DMS114 treated with DMSO at 0.1 percent for 48 hours (cell line): ENCODE data around the gene CX3CL1.

Experiments
- DNase-seq: peaks from one replicate; lab custom pipeline; 2025; ENCODE audit not compliant: unreplicated experiment; lab: John Stamatoyannopoulos, UW

The CX3CL1 gene

DNA sequence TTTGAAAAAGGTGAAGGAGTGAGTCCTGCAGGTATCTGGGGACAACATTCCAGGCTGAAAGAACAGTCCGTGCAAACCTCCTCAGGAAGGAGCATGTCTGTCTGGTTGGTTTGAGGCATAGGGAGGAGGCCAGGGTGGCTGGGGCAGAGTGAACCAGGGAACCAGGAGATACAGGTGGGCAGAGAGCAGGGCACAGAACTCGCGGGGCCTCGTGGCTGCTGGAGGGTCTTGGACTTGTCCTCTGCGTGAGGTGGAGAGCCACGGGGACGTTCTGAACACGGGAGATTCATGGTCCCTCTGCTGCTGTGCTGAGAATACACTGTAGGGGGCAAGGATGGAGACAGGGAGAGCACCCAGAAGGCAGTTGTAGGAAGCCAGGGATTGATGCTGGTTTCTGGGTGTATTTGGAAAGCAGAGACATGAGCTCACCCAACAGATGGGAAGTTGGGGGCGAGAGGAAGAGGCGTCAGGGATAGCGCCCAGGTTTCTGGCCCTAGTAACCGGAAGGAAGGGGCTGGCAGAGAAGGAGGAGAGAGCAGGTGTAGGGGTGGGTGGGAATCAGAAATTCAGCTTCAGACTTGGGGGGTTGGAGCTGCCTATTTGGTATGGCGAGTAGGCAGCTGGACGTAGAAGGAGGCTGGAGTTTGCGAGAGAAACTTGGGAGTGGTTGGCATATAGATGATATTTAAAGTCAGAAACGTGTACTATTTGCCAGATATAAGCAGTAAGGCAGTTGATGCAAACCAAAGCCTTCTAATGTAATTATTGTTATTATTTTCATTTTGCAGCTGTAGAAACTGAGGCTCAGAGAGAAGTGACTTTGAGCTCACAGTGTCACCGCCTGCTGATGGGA is 31.9 kb downstream of the CX3CL1 start, which contains the start of gene CCL17:
Gene CCL17, plus strand, starts transcription at position 803 of the 853 bp plus-strand sequence. CDS start 9,166 bp downstream, outside the sequence.
- no peak for DNase-seq

DNA sequence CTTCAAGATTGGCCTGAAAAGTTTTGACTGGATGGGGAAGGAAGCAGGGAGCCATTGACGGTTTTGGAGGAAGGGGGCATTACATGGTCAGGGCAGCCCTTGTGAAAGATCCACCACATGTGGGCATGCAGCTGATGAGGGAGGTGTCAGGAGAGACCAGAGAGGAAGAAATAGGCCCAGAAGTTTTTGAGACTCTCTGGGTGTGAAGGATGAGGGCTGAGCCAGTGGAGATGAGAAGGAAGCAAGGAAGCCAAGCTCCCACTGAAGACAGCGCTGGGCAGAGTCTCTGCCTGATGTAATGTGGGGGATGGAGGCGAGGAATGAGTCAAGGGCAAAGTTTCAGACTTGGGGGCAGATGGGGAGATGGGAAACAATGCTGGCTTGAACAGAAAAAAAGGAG is 32.8 kb downstream of the CX3CL1 start:
- DNase-seq = no peak

DNA sequence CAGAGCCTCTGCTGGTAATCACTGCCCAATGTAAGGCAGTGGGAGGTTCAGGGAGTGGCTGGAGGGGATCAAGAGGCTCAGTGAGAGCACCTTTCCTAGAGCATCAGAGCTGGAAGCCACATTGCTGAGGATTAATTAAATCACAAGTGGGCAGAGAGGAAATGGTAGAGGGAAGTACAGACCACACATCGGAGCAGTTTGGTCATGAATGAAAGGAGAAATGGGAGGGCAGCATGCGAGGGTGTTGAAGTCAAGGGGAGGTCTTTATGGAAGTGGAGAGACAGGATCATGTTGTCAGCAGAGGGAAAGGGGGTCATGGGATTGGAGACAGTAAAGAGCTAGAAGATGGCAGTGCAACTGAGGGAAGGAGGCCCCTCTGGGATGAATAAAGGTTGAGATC is 34.6 kb downstream of the CX3CL1 start:
- DNase-seq = no peak

DNA sequence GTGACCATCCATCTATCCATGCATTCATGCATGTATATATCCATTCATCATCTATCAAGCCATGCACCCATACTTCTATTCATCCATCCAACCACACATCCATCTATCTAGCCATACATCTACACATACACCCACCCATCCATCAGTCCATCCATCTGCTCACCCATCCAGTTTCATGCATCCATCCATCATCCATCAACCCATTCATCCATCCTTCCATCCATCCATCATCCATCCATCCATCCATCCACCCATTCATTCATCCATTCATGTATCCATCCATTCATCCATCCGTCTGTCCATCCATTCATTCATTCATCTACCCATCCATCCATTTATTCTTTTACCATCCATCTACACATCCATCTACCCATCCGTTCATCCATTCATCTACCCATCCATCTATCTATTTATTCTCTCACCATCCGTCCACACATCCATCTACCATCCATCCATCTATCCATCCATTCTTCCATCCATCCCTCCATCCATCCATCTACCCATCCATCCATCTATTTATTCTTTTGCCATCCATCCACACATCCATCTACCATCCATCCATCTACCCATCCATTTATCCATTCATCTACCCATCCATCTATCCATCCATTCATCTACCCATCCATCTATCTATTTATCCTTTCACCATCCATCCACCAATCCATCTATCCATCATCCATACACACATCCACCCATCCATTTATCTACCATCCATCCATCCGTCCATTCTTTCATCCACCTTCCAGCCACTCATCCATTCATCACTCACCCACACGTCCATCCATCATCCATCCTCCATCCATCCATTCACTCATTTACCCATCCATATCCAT is 35.4 kb downstream of the CX3CL1 start:
- DNase-seq = no peak

DNA sequence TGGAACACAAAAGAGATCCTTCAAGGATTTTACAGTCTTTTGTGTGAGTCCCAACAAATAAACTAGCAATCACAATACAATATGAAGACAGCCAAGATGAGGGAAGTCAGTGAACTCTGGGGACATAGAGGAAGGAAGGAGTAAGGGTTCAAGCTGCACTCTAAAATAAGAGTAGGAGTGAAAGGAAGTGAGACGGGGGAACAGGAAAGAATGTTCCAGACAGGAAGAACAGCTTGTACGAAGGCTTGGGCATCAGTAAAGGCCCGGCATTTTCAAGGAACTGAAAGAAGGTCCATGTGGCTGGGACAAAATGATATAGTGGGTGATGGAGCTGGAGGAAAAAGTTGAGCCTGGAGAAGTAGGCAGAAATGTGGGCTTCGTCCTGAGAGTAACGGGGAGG is 36.8 kb downstream of the CX3CL1 start:
- DNase-seq = no peak

DNA sequence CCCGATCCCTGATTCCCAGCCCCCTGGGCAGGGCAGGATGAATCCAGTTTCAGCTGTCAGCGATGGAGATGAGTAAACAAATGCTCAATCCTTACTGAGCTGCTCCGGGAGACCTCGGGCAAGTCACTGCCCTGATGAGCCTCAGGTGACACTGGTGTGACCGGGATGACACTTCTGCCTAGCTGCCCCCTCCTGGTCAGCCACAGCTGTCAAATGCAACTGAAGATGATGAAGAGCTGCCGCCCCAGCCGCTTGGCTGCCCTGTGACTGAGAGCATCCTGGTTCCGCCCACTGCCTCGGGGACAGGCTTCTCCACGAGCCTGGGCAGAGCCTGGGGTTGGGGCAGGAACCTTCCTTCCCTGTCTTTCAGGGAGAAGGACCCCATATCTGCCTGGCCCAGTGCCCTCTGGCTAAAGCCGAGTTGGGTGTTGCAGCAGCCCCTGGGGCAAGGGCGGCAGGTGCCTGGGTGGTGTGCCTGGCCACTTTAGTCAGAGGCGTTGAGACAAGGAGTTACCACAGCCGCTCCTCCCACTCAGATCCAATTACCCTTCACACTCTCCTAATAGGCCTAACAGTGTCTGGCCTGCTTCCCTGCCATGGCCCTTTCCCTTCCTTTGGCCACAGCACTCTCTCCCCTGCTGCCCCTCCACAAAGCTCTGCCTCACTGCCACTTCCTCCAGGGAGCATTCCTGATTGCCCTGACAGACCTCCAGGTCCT is 37.7 kb downstream of the CX3CL1 start:
- DNase-seq = no peak

DNA sequence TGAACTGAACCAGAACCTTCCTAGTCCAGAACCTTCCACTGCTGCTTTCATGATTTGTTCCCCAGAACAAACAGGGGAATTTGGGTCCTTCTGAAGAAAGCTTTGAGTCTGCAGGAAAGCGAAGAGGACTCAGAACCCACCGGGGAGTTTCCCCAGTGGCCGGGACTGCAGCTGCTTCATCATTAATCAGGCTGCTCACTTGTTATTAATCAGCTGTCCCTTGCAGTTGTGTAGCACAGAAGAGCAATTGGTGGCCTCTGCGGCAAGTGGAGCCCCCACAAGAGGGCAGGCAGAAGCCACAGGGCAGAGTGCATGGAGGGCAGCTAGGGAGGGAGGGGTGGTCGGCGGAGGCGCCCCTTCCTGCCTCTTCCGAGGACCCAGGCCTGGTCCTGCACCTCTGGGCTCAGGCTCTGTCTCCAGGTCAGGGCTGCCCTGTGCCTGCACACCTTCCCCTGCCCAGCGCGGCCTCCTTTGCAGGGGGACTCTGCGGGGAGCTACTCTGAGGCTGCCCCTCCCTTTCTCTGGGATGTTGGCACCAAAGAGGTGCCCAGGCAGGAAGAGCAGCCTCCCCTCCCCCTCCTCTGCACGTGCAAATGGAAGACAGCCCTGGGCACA is 39.2 kb downstream of the CX3CL1 start:
- no peak for DNase-seq

DNA sequence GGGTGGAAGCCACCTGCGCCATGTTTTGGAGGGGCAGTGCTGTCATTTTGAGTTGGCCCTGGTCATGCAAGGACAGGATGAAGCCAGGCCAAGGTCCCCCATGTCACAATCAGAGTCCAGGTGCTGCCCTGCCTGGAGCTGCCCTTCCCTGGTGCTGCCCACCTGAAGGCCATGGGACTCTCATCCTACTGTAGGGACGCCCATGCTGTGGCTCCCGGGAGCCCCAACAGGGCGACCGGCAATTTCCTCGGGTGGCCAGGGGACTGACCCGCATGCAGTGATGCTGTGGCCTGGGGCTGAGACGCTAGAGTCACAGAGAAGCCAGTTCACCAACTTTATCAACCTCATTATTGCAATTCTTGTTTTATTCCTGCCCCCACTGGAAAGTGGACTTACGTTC is 40.3 kb downstream of the CX3CL1 start:
- DNase-seq = no peak

DNA sequence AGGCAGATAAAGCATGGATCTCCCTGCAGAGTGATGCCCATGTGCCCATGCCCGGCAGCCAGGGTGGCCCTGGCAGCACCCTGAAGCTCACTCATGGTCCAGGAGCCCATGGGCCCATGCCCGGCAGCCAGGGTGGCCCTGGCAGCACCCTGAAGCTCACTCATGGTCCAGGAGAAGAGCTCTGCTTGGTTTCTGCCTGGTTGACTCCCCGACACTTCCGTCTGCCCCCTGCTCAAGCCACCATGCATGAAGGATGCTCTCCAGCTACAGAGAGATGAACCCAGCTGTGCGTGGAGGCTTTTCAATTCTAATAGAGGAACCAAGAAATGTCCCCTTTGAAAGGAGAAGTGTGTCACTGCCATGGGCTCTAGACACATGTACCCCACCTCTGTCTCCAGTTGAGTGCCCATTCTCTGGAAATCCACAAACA is 41.0 kb downstream of the CX3CL1 start:
- DNase-seq = no peak

DNA sequence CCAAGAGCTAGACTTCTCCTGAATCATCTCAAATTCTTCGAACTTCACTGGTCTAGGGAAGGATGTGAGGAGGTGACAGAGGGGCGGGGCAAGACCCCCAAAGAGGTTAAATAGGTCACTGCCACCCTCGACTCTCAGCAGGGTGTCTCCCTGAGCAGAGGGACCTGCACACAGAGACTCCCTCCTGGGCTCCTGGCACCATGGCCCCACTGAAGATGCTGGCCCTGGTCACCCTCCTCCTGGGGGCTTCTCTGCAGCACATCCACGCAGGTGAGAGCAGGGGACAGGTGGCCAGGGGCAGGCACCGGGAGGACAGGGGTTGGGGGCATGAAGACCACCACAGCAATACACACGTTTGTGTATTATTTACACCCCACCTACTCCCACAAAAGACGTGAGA is 41.4 kb downstream of the CX3CL1 start:
- no peak for DNase-seq

DNA sequence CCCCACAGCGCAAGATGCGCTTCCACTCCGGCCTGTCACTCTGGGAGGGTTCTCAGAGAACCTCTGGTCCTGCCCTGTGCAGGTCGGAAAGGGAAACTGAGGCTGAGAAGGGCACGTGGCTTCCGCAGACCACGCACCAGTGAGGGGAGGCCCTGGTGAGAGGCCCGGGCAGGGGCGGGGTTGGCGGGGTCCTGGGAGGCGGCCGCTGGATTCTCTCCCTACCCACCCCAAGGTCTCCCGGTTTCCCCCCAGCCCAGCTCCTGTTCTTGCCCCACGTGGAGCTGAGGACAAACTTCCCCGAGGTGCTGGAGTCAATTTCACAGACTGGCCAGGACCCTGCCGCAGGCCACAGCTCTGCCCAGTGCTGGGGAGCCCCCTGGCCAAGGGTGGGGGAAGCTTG is 43.8 kb downstream of the CX3CL1 start:
- DNase-seq = no peak

DNA sequence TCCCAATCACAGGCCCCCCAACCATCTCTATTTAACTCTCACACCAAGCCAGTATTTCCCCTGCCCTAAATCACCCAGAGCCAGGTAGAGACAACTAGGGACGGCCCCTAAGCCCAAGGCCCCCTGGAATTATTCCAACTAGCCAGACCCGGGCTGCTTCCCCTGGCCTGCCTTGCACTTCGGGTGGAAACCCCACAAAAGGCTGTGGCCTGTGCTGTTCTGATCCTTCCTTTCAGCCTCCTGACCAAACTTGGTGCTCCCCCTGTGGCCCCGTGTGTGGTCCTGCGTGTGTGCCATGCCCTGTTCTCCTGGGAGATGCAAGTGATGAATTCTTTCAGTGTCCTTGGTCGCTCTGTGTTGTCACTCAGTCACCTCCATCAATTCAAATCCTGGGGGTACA is 47.2 kb downstream of the CX3CL1 start:
- DNase-seq = no peak

DNA sequence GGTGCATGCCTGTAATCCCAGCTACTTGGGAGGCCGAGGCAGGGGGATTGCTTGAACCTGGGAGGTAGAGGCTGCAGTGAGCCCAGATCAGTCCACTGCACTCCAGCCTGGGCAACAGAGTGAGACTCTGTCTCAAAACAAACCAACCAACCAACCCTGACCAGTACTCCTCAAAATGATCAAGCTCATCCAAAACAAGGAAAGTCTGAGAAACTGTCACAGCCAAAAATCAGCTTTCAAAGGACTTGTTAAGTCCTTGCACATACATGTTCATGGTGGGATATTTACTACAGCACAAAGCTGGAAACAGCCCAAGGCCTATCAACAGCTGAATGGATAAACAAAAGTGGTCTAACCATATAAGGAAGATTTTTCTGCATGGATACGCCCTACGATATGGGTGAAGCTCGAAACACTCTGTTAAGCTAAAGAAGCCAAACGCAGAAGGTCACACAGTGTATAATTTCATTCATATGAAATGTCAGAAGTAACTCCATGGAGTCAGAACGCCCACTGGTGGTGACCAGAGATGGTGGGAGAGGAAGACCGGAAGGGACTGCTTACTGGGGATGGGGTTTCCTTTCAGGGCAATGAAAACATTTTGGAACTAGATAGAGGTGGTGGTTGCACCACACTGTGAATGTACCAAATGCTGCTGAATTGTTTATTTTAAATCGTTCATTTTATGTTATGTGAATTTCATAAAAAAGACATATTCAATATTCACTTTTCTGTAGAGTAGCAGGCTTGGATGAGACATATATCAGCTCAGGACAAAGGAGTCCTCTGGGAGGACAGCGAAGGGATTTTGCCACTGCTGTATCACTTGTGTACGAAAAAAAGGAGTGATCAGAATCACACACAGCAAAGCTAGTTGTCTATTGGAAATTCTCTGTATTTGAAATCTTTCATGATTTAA is 50.0 kb downstream of the CX3CL1 start:
- peak; percentile 55 for DNase-seq

DNA sequence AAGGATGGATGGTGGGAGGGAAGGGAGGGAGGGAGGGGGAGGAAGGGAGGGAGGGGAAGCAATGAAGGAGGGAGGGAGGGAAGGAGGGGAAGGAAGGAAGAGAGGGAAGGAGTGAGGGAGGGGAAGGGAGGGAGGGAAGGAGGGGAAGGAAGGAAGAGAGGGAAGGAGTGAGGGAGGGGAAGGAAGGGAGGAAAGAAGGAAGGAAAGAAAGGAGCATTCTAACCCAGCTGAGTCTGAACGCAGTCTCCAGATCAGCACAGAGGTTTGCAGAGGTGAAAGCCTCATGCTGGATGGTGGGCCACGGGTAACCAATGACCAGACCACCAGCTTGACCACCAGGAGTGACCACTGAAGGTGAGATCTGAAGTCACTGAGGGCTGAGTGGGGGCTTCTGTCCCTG is 50.9 kb downstream of the CX3CL1 start:
- DNase-seq = no peak

DNA sequence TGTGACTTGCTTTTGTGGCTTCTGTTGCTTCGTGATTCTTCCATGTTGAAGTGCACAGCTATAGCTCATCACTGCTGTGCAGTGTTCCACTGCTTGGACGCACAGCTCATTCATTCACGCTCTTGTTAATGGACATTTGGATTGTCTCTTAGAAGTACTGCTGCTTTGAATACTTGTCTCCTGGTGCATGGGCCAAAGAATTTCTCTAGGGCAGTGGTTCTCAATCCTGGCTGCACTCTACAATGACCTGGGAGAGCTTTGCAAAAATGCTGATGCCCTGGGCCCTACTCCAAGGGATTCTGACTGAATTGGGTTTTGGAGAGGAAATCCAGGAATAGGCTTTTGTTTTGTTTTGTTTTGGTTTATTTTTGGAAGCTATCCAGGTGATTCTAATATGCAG is 52.3 kb downstream of the CX3CL1 start:
- DNase-seq = no peak

DNA sequence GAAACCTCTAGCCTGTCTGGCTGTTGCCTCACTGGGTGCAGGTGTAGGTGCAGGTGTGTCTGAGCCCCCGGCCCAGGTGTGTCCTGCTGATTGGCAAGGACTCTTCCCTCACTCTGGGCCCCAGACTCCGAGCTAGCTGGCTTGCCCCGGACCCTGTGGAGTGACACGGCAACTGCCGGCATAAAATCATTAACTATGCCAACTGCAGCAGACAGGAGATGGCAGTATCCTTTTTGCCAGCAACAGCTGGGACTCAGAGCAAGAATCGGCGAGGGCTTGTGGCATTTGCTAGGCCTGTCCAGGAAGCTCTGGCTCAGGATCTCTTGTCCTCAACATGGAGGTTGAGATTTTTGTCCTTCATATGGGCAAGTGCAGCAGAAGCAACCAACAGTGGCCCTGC is 54.1 kb downstream of the CX3CL1 start:
- DNase-seq = no peak

DNA sequence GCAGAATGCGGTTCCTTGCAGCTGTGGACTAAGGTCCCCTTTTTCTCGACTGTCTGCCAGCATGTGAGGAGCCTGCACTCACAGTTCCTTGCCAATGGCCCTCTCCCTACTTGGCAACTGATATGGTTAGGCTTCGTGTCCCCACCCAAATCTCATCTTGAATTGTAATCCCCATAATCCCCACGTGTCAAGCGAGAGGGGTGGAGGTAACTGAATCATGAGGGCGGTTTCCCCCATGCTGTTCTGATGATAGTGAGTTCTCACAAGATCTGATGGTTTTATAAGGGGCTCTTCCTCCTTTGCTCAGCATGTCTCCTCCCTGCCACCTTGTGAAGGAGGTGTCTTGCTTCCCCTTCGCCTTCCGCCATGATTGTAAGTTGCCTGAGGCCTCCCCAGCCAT is 55.0 kb downstream of the CX3CL1 start:
- DNase-seq = no peak

DNA sequence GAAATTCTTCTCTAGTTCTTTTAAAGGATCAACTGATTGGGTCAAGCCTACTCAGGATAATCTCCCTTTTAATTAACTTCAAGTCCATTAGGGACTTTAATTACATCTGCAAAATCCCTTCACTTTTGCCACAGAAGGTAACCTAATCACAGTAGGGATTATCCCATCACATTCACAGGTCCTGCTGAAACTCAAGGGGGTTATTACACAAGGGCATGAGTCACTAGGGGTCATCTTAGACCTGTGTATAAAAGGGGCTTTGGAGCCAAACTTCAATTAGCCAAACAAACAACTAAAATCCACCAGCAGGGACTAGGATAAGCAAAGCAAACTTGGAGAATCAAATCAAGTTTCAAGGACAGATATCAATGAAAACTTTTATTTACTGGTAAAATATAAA is 55.5 kb downstream of the CX3CL1 start:
- DNase-seq = no peak

DNA sequence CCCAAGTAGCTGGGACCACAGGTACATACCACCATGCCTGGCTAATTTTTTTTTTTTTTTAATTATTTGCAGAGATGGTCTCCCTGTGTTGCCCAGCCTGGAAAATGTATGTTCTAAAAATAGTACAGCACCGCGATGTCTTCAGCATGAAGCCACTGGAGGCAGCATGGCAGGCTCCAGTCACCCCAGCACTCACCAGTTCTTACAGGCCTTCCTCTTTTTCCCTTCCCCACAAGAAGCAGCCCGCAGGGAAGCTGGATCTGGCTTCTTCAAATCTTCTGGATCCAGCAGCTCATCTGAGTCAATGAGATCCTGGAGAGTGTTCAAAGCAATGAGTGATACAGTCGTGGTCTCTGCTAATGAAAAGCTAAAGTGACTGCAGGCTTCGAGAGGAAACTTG is 58.7 kb downstream of the CX3CL1 start:
- no peak for DNase-seq

DNA sequence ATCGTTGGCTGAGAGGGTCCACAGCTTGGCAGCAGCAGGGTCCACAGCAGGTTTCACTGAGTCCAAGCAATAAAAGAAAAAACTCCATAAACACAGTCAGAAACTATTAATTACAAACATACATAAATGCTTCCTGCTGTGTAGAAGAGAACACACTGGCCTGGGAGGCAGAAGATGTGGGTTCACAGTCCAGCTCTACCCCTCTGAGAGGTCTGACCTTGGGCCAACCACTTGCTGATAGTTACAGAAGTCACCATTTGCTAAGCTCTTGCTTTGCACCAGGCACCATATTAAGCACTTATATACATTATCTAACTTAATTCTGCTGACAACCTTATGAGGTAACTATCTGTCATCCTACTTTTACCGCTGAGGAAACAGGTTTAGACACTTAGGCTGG is 60.2 kb downstream of the CX3CL1 start:
- no peak for DNase-seq
